HG03103 (cell line): ENCODE results near the gene DPEP2NB.
"Not testable (repeated sequence)": the region's sequence is repeated elsewhere in the genome, so short reads cannot be mapped to it uniquely, and the experiment has no call there.

Experiments
- ATAC-seq: cut with Tn5 transposase; IDR thresholded peaks from one replicate; pipeline ENCODE4 v1.9.1; 2021; ENCODE audit warnings: low read depth; ENCODE audit not compliant: unreplicated experiment

The DPEP2NB gene

GRCh38 chr16:68019167-68019680 lies 3.5 kb upstream of the DPEP2NB start:
- no peak for ATAC-seq

- no peak for ATAC-seq
Measured at GRCh38 chr16:68013440-68013839, 2.3 kb downstream of the DPEP2NB start.

GRCh38 chr16:68009872-68010271 lies 5.8 kb downstream of the DPEP2NB start:
- ATAC-seq: not testable (repeated sequence)

- no peak for ATAC-seq
Measured at GRCh38 chr16:68009157-68009735, 6.5 kb downstream of the DPEP2NB start.

GRCh38 chr16:68005786-68006286 lies 9.9 kb downstream of the DPEP2NB start:
- no peak for ATAC-seq

GRCh38 chr16:68005211-68005610 lies 10.5 kb downstream of the DPEP2NB start:
- ATAC-seq: no peak

GRCh38 chr16:68003031-68003430 lies 12.7 kb downstream of the DPEP2NB start:
- ATAC-seq: no peak

- no peak for ATAC-seq
Measured at GRCh38 chr16:68000450-68000849, 15.3 kb downstream of the DPEP2NB start.

GRCh38 chr16:67999985-68000384 lies 15.7 kb downstream of the DPEP2NB start:
- ATAC-seq: no peak

- ATAC-seq: not testable (repeated sequence)
Measured at GRCh38 chr16:67998779-67999688, 16.7 kb downstream of the DPEP2NB start, which contains the start of gene DPEP2. DPEP2 (minus strand) TSS chr16:67999484; CDS start chr16:67993212, 6,272 bp downstream.

- ATAC-seq: not testable (repeated sequence)
Measured at GRCh38 chr16:67998231-67998778, 17.4 kb downstream of the DPEP2NB start.

- ATAC-seq: no peak
Measured at GRCh38 chr16:67996666-67997065, 19.0 kb downstream of the DPEP2NB start.

- no peak for ATAC-seq
Measured at GRCh38 chr16:67995423-67995822, 20.3 kb downstream of the DPEP2NB start.

GRCh38 chr16:67994040-67994408 lies 21.7 kb downstream of the DPEP2NB start:
- ATAC-seq: not testable (repeated sequence)

- peak; percentile 62 for ATAC-seq
Measured at GRCh38 chr16:67993207-67994039, 22.3 kb downstream of the DPEP2NB start.

GRCh38 chr16:67992661-67993206 lies 23.0 kb downstream of the DPEP2NB start:
- peak; percentile 11 for ATAC-seq

GRCh38 chr16:67990018-67990386 lies 25.7 kb downstream of the DPEP2NB start:
- ATAC-seq: no peak

- ATAC-seq: no peak
Measured at GRCh38 chr16:67989322-67990017, 26.2 kb downstream of the DPEP2NB start.

GRCh38 chr16:67988675-67989074 lies 27.0 kb downstream of the DPEP2NB start:
- no peak for ATAC-seq
